Mesenchymal stem cell (in vitro differentiated cells and primary cell): Measurements from ENCODE around the gene NT5C2.
"Not testable (repeated sequence)": the region's sequence is repeated elsewhere in the genome, so short reads cannot be mapped to it uniquely, and the experiment has no call there.

Experiments used
- DNase-seq: peaks from one replicate; pipeline ENCODE4 v3.0.0-alpha.2; 2013
- H2AFZ ChIP-seq: one replicate; pipeline ENCODE4 v1.6.1; 2013; ENCODE audit warnings: low read depth, mild to moderate bottlenecking, control low read depth, inconsistent platforms, low read length, moderate library complexity
- H2AK5ac ChIP-seq: 2 replicates; pipeline ENCODE4 v1.6.1; 2013; ENCODE audit warnings: low read length, moderate library complexity, mild to moderate bottlenecking, inconsistent platforms; ENCODE audit not compliant: severe bottlenecking
- H2BK120ac ChIP-seq: one replicate; pipeline ENCODE4 v1.6.1; 2013; ENCODE audit warnings: low read depth, mild to moderate bottlenecking, inconsistent platforms, low read length, moderate library complexity
- H2BK12ac ChIP-seq, 2 experiments: one replicate each; pipeline ENCODE4 v1.6.1; 2013; ENCODE audit warnings: inconsistent platforms in 2 of 2, low read length in 2 of 2, mild to moderate bottlenecking in 2 of 2, moderate library complexity in 2 of 2, control low read depth in 1 of 2
- H2BK15ac ChIP-seq: one replicate; pipeline ENCODE4 v1.6.1; 2013; ENCODE audit warnings: mild to moderate bottlenecking, low read depth, inconsistent platforms; ENCODE audit not compliant: poor library complexity, severe bottlenecking
- H2BK5ac ChIP-seq: 2 replicates; pipeline ENCODE4 v1.6.1; 2013; ENCODE audit warnings: low read depth, mild to moderate bottlenecking, low read length, control low read depth, inconsistent platforms; ENCODE audit not compliant: poor library complexity, severe bottlenecking
- H3K14ac ChIP-seq, 2 experiments: one replicate each; pipeline ENCODE4 v1.6.1; 2013; ENCODE audit warnings: inconsistent platforms in 2 of 2, low read length in 2 of 2, control low read depth in 1 of 2, mild to moderate bottlenecking in 1 of 2, moderate library complexity in 1 of 2
- H3K18ac ChIP-seq, 2 experiments: one replicate each; pipeline ENCODE4 v1.6.1; 2013; ENCODE audit warnings: inconsistent platforms in 2 of 2, low read length in 2 of 2, control low read depth in 1 of 2, low read depth in 1 of 2, mild to moderate bottlenecking in 1 of 2
- H3K23ac ChIP-seq, 2 experiments: one replicate each; pipeline ENCODE4 v1.6.1; 2013; ENCODE audit warnings: inconsistent platforms in 2 of 2, low read length in 2 of 2, mild to moderate bottlenecking in 2 of 2, moderate library complexity in 2 of 2, control low read depth in 1 of 2
- H3K27ac ChIP-seq: 2 replicates; pipeline ENCODE4 v1.5.1; 2013; ENCODE audit warnings: mild to moderate bottlenecking, moderate library complexity, low read length, control low read depth, inconsistent platforms; ENCODE audit not compliant: poor library complexity, severe bottlenecking
- H3K27me3 ChIP-seq, 2 experiments: 2 replicates each; pipeline versions ENCODE4 v1.6.1 to v1.7.0; 2013; ENCODE audit warnings: low read length in 2 of 2, mild to moderate bottlenecking in 2 of 2, moderate library complexity in 2 of 2, control low read depth in 1 of 2, inconsistent platforms in 1 of 2; ENCODE audit not compliant: control insufficient read depth in 1 of 2, insufficient read depth in 1 of 2
- H3K36me3 ChIP-seq, 2 experiments: 2 replicates each; pipeline versions ENCODE4 v1.6.1 to v1.7.0; 2013; ENCODE audit warnings: low read length in 2 of 2, control low read depth in 1 of 2, inconsistent platforms in 1 of 2, low read depth in 1 of 2, mild to moderate bottlenecking in 1 of 2; ENCODE audit not compliant: insufficient read depth in 2 of 2, control insufficient read depth in 1 of 2
- H3K4ac ChIP-seq, 2 experiments: one replicate each; pipeline ENCODE4 v1.6.1; 2013; ENCODE audit warnings: inconsistent platforms in 2 of 2, low read length in 2 of 2, mild to moderate bottlenecking in 2 of 2, moderate library complexity in 2 of 2, control low read depth in 1 of 2, low read depth in 1 of 2
- H3K4me1 ChIP-seq: 2 replicates; pipeline ENCODE4 v1.6.1; 2013; ENCODE audit warnings: low read depth, low read length, control low read depth; ENCODE audit not compliant: control insufficient read depth, insufficient read depth
- H3K4me2 ChIP-seq: 2 replicates; pipeline ENCODE4 v1.6.1; 2013; ENCODE audit warnings: low read length, mild to moderate bottlenecking, inconsistent platforms; ENCODE audit not compliant: poor library complexity, severe bottlenecking
- H3K4me3 ChIP-seq, 2 experiments: 2 replicates each; pipeline versions ENCODE4 v1.5.1 to v1.7.0; 2013; ENCODE audit warnings: low read length in 2 of 2, mild to moderate bottlenecking in 2 of 2, control low read depth in 1 of 2, low read depth in 1 of 2; ENCODE audit not compliant: insufficient read depth in 1 of 2
- H3K79me1 ChIP-seq: replicated peaks from 2 replicates; pipeline ENCODE4 v1.6.1; 2013; ENCODE audit warnings: mild to moderate bottlenecking, control low read depth, low read length, inconsistent platforms; ENCODE audit not compliant: poor library complexity, severe bottlenecking
- H3K9ac ChIP-seq: 2 replicates; pipeline ENCODE4 v1.7.0; 2013; ENCODE audit warnings: mild to moderate bottlenecking, low read length, moderate library complexity
- H3K9me3 ChIP-seq: 2 replicates; pipeline ENCODE4 v1.7.0; 2013; ENCODE audit warnings: mild to moderate bottlenecking, low read length; ENCODE audit not compliant: control insufficient read depth
- H4K8ac ChIP-seq: one replicate; pipeline ENCODE4 v1.6.1; 2013; ENCODE audit warnings: inconsistent platforms, mild to moderate bottlenecking, low read length, moderate library complexity
- H4K91ac ChIP-seq: one replicate; pipeline ENCODE4 v1.6.1; 2013; ENCODE audit warnings: mild to moderate bottlenecking, low read length, inconsistent platforms
- WGBS: methylation state at CpG from one replicate; pipeline ENCODE4 v1.1.7; 2013; ENCODE audit warnings: mixed read lengths; 5-methylcytosine and 5-hydroxymethylcytosine counted together

NT5C2 gene

GRCh38 chr10:103171278-103171677, 21.8 kb downstream of the NT5C2 start:
- no peak overlapping the region for H2BK5ac ChIP-seq
- H3K18ac ChIP-seq: no peak overlapping the region
- H3K27me3 ChIP-seq: no peaks in the 10 kb centered on the region
- H3K27ac ChIP-seq: no peak overlapping the region
- no peak overlapping the region for H4K91ac ChIP-seq
- no peak overlapping the region for H3K4me2 ChIP-seq
- H3K14ac ChIP-seq: no peak overlapping the region
- H3K9me3 ChIP-seq: no peaks in the 10 kb centered on the region
- H3K79me1 ChIP-seq: peaks cover 24% of the 10 kb centered on the region
- no peak overlapping the region for H3K4ac ChIP-seq
- no peak overlapping the region for H2AFZ ChIP-seq
- no peaks in the 10 kb centered on the region for H3K4me1 ChIP-seq
- no peak overlapping the region for H3K23ac ChIP-seq
- no peak for DNase-seq
- H3K9ac ChIP-seq: no peak overlapping the region
- H2BK15ac ChIP-seq: no peak overlapping the region
- H4K8ac ChIP-seq: no peak overlapping the region
- WGBS: no CpG with 5 or more reads among the region's 1 CpG
- no peak overlapping the region for H2BK12ac ChIP-seq
- H3K4me3 ChIP-seq: no peak overlapping the region
- H2AK5ac ChIP-seq: no peak overlapping the region
- H3K36me3 ChIP-seq: peaks cover 37 to 85% of the 10 kb centered on the region in 2 experiments
- no peak overlapping the region for H2BK120ac ChIP-seq

DNA sequence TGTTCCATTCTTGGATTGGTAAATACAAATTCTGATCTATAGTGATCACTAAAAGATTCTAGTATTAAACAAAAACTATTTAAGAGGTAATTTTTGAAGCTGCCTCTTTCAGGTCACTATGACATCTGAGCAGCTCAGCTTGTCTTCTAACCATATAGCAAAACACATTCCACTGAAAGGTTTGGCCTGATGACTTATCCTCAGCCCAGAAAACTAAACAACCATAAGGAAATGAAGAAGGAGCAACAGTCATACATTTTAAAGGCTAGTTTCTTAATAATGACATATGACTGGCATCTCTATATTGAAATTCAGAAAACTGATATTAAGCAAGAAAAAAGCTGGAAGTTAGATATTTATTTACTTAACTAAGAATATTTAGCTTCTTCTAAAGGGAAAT, 24.6 kb downstream of the NT5C2 start:
- H2BK5ac ChIP-seq: no peak overlapping the region
- H3K14ac ChIP-seq: no peak overlapping the region
- no peak overlapping the region for H3K9ac ChIP-seq
- H3K18ac ChIP-seq: no peak overlapping the region
- H3K27me3 ChIP-seq: no peaks in the 10 kb centered on the region
- H2BK12ac ChIP-seq: no peak overlapping the region
- peaks cover 19% of the 10 kb centered on the region for H3K79me1 ChIP-seq
- H3K9me3 ChIP-seq: no peaks in the 10 kb centered on the region
- no peak overlapping the region for H2AFZ ChIP-seq
- no peak overlapping the region for H3K23ac ChIP-seq
- no peak overlapping the region for H2AK5ac ChIP-seq
- H3K4me3 ChIP-seq: no peak overlapping the region
- H3K27ac ChIP-seq: no peak overlapping the region
- no peak overlapping the region for H2BK120ac ChIP-seq
- no peaks in the 10 kb centered on the region for H3K4me1 ChIP-seq
- no peak overlapping the region for H3K4ac ChIP-seq
- no peak overlapping the region for H2BK15ac ChIP-seq
- no peak overlapping the region for H3K4me2 ChIP-seq
- H4K8ac ChIP-seq: no peak overlapping the region
- H3K36me3 ChIP-seq: peaks cover 31 to 78% of the 10 kb centered on the region in 2 experiments
- no peak overlapping the region for H4K91ac ChIP-seq
- peak; percentile 41 for DNase-seq

DNA sequence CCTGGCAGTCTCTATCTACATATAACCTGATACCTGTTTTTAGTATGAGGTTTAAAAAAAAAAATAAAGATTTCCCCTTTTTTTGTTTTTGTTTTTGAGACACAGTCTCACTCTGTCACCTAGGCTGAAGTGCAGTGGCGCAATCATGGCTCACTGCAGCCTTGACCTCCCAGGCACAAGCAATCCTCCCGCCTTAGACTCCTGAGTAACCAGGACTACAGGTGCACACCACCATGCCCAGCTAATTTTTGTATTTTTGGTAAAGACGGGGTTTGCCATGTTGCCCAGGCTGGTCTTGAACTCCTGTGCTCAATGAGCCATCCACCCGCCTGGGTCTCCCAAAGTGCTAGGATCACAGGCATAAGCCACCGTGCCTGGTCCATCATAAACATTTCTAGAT, 25.5 kb downstream of the NT5C2 start:
- H4K8ac ChIP-seq, H4K91ac ChIP-seq, H2BK5ac ChIP-seq, H3K4me3 ChIP-seq, H3K4me2 ChIP-seq, DNase-seq, H3K4ac ChIP-seq, H3K9me3 ChIP-seq, H2BK15ac ChIP-seq, H3K27me3 ChIP-seq, H3K27ac ChIP-seq, H3K9ac ChIP-seq, H3K18ac ChIP-seq, H3K14ac ChIP-seq, H2BK120ac ChIP-seq, H2AK5ac ChIP-seq, H2BK12ac ChIP-seq, H2AFZ ChIP-seq, H3K23ac ChIP-seq, H3K4me1 ChIP-seq: not testable (repeated sequence)
- WGBS: 97% methylated on average over 5 of the region's 5 CpGs
- H3K36me3 ChIP-seq: peaks cover 22 to 77% of the 10 kb centered on the region in 2 experiments
- peaks cover 15% of the 10 kb centered on the region for H3K79me1 ChIP-seq

DNA sequence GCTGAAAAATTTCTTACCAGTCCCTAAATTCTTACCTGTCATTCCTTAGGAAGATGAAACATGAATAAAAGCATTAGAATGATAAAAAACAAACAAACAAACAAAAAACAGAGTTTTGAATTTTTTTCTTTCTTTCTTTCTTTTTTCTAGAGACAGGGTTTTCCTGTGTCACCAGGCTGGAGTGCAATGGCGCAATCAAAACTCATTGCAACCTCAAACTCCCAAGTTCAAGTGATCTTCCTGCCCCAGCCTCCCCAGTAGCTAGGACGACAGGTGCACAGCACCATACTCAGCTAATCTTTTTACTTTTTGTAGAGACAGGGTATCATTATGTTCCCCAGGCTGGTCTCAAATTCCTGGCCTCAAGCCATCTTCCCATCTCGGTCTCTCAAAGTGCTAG, 26.5 kb downstream of the NT5C2 start:
- no peak overlapping the region for H3K18ac ChIP-seq
- H2AFZ ChIP-seq: no peak overlapping the region
- H4K91ac ChIP-seq: no peak overlapping the region
- H2BK15ac ChIP-seq: no peak overlapping the region
- H3K79me1 ChIP-seq: peaks cover 15% of the 10 kb centered on the region
- H3K9me3 ChIP-seq: peaks cover 4% of the 10 kb centered on the region
- H3K14ac ChIP-seq: no peak overlapping the region
- peaks cover 21 to 81% of the 10 kb centered on the region in 2 experiments for H3K36me3 ChIP-seq
- no peak overlapping the region for H2BK120ac ChIP-seq
- no peak overlapping the region for H3K4ac ChIP-seq
- no peaks in the 10 kb centered on the region for H3K4me1 ChIP-seq
- H2BK5ac ChIP-seq: no peak overlapping the region
- no peak overlapping the region for H2AK5ac ChIP-seq
- no peak for DNase-seq
- H3K4me2 ChIP-seq: no peak overlapping the region
- no peaks in the 10 kb centered on the region for H3K27me3 ChIP-seq
- no peak overlapping the region for H3K4me3 ChIP-seq
- no peak overlapping the region for H4K8ac ChIP-seq
- no peak overlapping the region for H3K23ac ChIP-seq
- H3K9ac ChIP-seq: no peak overlapping the region
- 91% methylated on average over 3 of the region's 3 CpGs for WGBS
- no peak overlapping the region for H2BK12ac ChIP-seq
- H3K27ac ChIP-seq: no peak overlapping the region
